Myocyte (in vitro differentiated cells): ENCODE measurements around the gene FIGNL1. TPM values are rescaled to one million over a fixed set of nuclear protein-coding genes. Genes with fewer than 3 reads are reported as not detected.
"Not testable (repeated sequence)": the region's sequence is repeated elsewhere in the genome, so short reads cannot be mapped to it uniquely, and the experiment has no call there.

Experiments
- DNase-seq: peaks from one replicate; pipeline ENCODE4 v3.0.0-alpha.2; 2012; ENCODE audit warnings: low read depth
- total RNA-seq: library from RNA; depleted of rRNA; stranded (reverse); fragments of >200 nt; gene quantifications from 2 replicates; pipeline ENCODE4 v1.2.3, GENCODE V29; 2014

Gene FIGNL1
- total RNA-seq, 1 donor from 2014 or later: 14.7 TPM

GRCh38 chr7:50472427-50472826 is 22.3 kb upstream of the FIGNL1 start:
- DNase-seq: no peak

GRCh38 chr7:50471970-50472369 is 21.8 kb upstream of the FIGNL1 start:
- DNase-seq: no peak

GRCh38 chr7:50470250-50471163 is 20.4 kb upstream of the FIGNL1 start:
- peak; percentile 18 for DNase-seq

- no peak for DNase-seq
These were observed 19.0 kb upstream of the FIGNL1 start for GRCh38 chr7:50469181-50469580.

- peak; percentile 81 for DNase-seq
These were observed 17.9 kb upstream of the FIGNL1 start for GRCh38 chr7:50467817-50468610.

- no peak for DNase-seq
These were observed 16.9 kb upstream of the FIGNL1 start for GRCh38 chr7:50466815-50467585.

GRCh38 chr7:50463035-50463434 is 12.9 kb upstream of the FIGNL1 start:
- no peak for DNase-seq

- DNase-seq: no peak
These were observed 12.2 kb upstream of the FIGNL1 start for GRCh38 chr7:50462361-50462760.

- DNase-seq: no peak
These were observed 11.5 kb upstream of the FIGNL1 start for GRCh38 chr7:50461695-50462094.

- not testable (repeated sequence) for DNase-seq
These were observed 9.0 kb upstream of the FIGNL1 start for GRCh38 chr7:50459183-50459582.

- DNase-seq: not testable (repeated sequence)
These were observed 8.5 kb upstream of the FIGNL1 start for GRCh38 chr7:50458651-50459050.

- DNase-seq: no peak
These were observed 6.4 kb upstream of the FIGNL1 start for GRCh38 chr7:50456371-50457123.

- DNase-seq: no peak
These were observed 5.5 kb upstream of the FIGNL1 start for GRCh38 chr7:50455658-50456057.

GRCh38 chr7:50454968-50455367 is 4.8 kb upstream of the FIGNL1 start:
- DNase-seq: no peak

GRCh38 chr7:50450590-50451032 is 461 bp upstream of the FIGNL1 start:
- peak; percentile 40 for DNase-seq

GRCh38 chr7:50449501-50449880 is 659 bp downstream of the FIGNL1 start:
- DNase-seq: peak; percentile 6

GRCh38 chr7:50448823-50449222 is 1.3 kb downstream of the FIGNL1 start:
- DNase-seq: no peak

GRCh38 chr7:50446542-50446960 is 3.6 kb downstream of the FIGNL1 start:
- DNase-seq: peak; percentile 62

GRCh38 chr7:50436133-50436806 is 13.9 kb downstream of the FIGNL1 start:
- peak; percentile 42 for DNase-seq

GRCh38 chr7:50431722-50432305 is 18.3 kb downstream of the FIGNL1 start:
- DNase-seq: no peak
